K562 (cell line): Measurements from ENCODE around the gene LAMC1. TPM values are rescaled to one million over a fixed set of nuclear protein-coding genes. Genes with fewer than 3 reads are reported as not detected.

Source experiments
- CTCFL ChIP-seq: IDR thresholded peaks from 2 replicates; pipeline ENCODE4 v1.6.1; 2011; ENCODE audit warnings: borderline replicate concordance, low read depth, mild to moderate bottlenecking, moderate library complexity, low read length; ENCODE audit not compliant: insufficient read depth, poor library complexity, severe bottlenecking
- GATA2 ChIP-seq: sonication (generic); formaldehyde crosslinking; IDR thresholded peaks from 2 replicates; pipeline ENCODE4 v1.4.0; 2020; ENCODE audit warnings: mild to moderate bottlenecking, missing genetic modification reagents
- MAZ ChIP-seq, 2 experiments: fragments of 450-650 bp in 1 of 2; sonication (generic) in 1 of 2; formaldehyde crosslinking; IDR thresholded peaks in 1 of 2; conservative IDR thresholded peaks in 1 of 2; 2 replicates each; pipeline versions ENCODE4 v1.4.0 to v1.5.0; 2020; ENCODE audit warnings: mild to moderate bottlenecking in 1 of 2, missing genetic modification reagents in 1 of 2
- RAD51 ChIP-seq: fragments of 450-650 bp; IDR thresholded peaks from 2 replicates; pipeline ENCODE4 v1.7.1; 2016; ENCODE audit warnings: low read depth, mild to moderate bottlenecking, borderline replicate concordance
- UBTF ChIP-seq, 2 experiments: IDR thresholded peaks; 2 replicates each; pipeline ENCODE4 v1.6.1; 2012; ENCODE audit warnings: improper control_type of control experiment in 2 of 2, low read depth in 2 of 2, low read length in 2 of 2, borderline replicate concordance in 1 of 2
- ZBTB7A ChIP-seq: IDR thresholded peaks from 2 replicates; pipeline ENCODE4 v1.6.1; 2011; ENCODE audit warnings: low read depth, mild to moderate bottlenecking, low read length, moderate library complexity, borderline replicate concordance; ENCODE audit not compliant: control insufficient read depth
- ZNF12 ChIP-seq: sonication (generic); formaldehyde crosslinking; IDR thresholded peaks from 2 replicates; pipeline ENCODE4 v1.4.0; 2020; ENCODE audit warnings: mild to moderate bottlenecking, missing genetic modification reagents
- ZNF24 ChIP-seq: fragments of 450-650 bp; IDR thresholded peaks from 2 replicates; pipeline ENCODE4 v1.6.1; 2016
- ZNF609 ChIP-seq: sonication (generic); formaldehyde crosslinking; IDR thresholded peaks from 2 replicates; pipeline ENCODE4 v1.8.1; 2023; ENCODE audit warnings: missing genetic modification reagents, mild to moderate bottlenecking, borderline replicate concordance
- ZNF644 ChIP-seq: fragments of 200-800 bp; sonication (Bioruptor generic); IDR thresholded peaks from 2 replicates; pipeline ENCODE4 v1.6.1; 2016; ENCODE audit warnings: low read depth, missing genetic modification characterization, missing compliant biosample characterization
- polyA plus RNA-seq, 8 experiments: library from polyadenylated mRNA; depleted of rRNA in 4 of 8; stranded (reverse) in 5 of 8; unstranded in 3 of 8; fragments of >200 nt; fragmentation: Nextera tagmentation in 2 of 8; fragmentation: Illumina TruSeq in 1 of 8; extraction: Ambion mirVana in 2 of 8; extraction: Trizol in 1 of 8; gene quantifications; 2 replicates each; pipeline versions ENCODE4 v1.2.1 to v1.2.3, GENCODE V29; 2011 to 2014; ENCODE audit warnings: inconsistent platforms in 1 of 8, missing spikeins in 1 of 8
- total RNA-seq, 7 experiments: library from RNA; depleted of rRNA in 6 of 7; stranded (reverse); fragments of >200 nt in 6 of 7; fragmentation: Illumina TruSeq in 2 of 7; extraction: Trizol in 2 of 7; gene quantifications; 2 replicates each; pipeline versions ENCODE4 v1.2.1 to v1.2.3, GENCODE V29; 2011 to 2021; ENCODE audit warnings: low replicate concordance in 1 of 7

LAMC1 gene
- total and polyA plus RNA-seq, 9 of the 15 experiments (the other 6 are each of a cell fraction or from before 2014, with no cell fraction given) = 0.07 to 0.71 (median 0.13) TPM; not detected in 2

GRCh38 chr1:183065168-183065706, 42.0 kb downstream of the LAMC1 start (continued):
- no peak for TF ChIP-seq ZNF609
- no peak for TF ChIP-seq UBTF (IDR thresholded peaks at IDR 0.05; ENCODE audit: borderline replicate concordance in 1 of 2, low read depth in 2 of 2, low read length in 2 of 2)
- TF ChIP-seq MAZ (CRISPR knock-in tag; conservative IDR thresholded peaks at IDR 0.05 in 1 of 2, IDR thresholded peaks at IDR 0.05 in 1 of 2) = no peak
- no peak for TF ChIP-seq RAD51
- no peak for TF ChIP-seq GATA2 (CRISPR knock-in tag)
- no peak for TF ChIP-seq ZNF644 (tag)
- TF ChIP-seq CTCFL = no peak
- no peak for TF ChIP-seq ZNF24
- TF ChIP-seq ZNF12 (CRISPR knock-in tag) = no peak
- TF ChIP-seq ZBTB7A = no peak
- TF ChIP-seq, all 486 proteins: peak for 0
